CD4-positive, alpha-beta T cell treated with Interleukin-12 subunit alpha and Interleukin-12 subunit beta, for 1 hour (primary cell): ENCODE measurements around the gene TBR1.

Source experiments
- DNase-seq: peaks from one replicate; pipeline ENCODE4 v3.0.0-alpha.2; 2020

The TBR1 gene

DNA sequence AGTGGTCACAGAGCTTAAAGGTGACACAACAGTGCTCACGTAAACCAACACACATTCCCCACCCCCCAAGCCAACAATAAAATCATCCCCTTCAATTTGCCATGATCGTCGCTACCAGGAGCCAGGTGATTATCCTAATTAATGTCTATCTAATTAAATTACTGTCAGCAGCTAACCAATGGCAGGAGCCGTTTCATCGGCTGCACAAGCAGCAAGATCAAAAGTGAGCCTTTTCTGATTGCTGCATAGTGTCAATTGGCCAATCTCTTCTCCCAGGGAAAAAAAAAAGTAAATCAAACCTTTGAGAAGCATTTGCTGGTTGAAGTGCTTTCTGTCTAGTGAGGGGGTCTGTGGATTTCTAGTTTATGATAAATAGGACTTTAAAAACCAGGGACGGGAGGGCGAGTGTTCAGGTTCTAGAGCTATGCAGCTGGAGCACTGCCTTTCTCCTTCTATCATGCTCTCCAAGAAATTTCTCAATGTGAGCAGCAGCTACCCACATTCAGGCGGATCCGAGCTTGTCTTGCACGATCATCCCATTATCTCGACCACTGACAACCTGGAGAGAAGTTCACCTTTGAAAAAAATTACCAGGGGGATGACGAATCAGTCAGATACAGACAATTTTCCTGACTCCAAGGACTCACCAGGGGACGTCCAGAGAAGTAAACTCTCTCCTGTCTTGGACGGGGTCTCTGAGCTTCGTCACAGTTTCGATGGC lies at the start of gene TBR1:
Gene TBR1, plus strand, starts transcription at position 311 of the 721 bp plus-strand sequence. Its CDS starts 114 bp downstream, at position 425.
- DNase-seq, result no peak

DNA sequence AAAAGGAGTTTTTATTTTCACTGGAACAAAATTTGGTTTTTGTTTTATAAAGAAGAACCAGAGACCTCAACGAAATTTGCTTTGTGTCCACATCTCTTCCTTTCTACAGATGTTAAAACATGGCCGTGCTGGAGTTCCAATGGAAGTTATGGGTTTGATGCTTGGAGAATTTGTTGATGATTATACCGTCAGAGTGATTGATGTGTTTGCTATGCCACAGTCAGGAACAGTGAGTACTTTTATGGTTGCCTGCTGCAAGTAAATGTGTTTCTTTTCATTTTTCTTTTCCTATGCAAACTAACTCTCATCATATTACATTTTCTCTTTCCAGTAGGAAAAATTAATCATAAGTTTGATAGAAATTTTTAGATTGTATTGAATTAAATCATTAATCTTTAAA lies 48.4 kb upstream of the TBR1 start:
- DNase-seq, result no peak

DNA sequence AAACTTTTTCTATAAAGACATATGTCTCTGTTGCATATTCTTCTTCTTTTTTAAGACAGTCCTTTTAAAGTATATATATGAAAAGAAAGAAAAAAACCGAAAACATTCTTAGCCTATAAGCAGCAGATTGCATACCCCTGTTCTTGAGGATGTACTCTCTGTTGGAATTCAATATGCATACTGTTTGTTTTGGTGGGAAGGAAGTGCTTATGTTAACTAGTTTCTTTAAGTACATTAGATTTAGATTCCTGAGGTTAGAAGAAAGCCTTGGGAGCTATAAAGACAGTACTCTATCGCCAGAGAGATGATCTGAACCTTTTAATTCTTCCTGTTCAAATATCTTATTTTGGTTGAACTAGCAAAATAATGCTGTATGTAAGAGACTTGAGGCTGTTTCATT lies 46.8 kb upstream of the TBR1 start:
- DNase-seq, result no peak

DNA sequence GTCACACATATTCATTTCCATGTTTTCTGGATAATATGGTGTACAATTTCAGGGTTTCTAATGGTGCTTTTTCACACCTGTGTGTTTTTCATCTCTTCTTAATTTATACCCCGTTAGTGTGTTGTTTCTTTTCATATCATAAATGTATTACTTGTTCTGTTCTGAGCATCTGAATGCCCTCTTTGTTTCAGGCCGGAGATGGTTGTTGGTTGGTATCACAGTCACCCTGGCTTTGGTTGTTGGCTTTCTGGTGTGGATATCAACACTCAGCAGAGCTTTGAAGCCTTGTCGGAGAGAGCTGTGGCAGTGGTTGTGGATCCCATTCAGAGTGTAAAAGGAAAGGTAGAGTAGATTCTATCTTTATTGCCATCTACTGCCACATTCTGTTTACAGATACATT lies 45.1 kb upstream of the TBR1 start:
- DNase-seq, result no peak

DNA sequence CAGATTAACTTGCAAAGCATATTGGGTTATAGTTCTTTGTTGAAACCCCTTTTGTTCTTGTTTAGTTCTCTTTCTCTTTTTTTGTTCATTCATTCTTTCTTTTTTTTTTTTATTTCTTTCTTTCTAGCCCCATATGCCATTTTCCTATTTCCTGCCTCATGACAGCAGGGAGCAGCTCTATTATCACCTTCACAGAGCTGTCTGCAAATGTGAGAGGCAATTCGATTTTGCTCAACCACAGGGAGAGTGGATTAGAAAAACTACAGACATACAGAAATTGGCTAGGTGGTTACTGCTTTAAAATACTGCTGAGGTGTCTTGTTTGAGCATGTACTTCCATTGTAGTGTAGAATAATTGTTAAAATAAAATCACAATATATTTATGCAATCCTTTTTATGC lies 44.2 kb upstream of the TBR1 start:
- DNase-seq, result no peak

DNA sequence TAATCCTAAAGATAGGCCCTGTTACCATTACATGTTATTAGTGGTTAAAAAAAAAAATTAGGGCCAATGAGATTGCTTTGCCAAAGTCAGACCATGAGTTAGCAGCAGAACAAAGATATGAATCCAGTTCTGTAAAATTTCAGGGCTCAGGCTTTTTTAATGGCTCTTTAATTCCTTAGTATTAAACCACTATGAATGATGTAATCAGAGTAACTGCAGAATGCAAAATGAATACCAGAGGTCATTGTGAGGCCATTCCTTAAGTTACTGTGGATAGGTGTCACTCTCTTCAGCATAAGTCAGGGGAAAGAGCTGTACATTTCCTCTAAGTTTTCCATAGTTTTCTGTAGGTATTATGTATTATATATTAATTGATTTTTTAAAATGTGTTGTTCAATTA lies 42.2 kb upstream of the TBR1 start:
- DNase-seq, result no peak

DNA sequence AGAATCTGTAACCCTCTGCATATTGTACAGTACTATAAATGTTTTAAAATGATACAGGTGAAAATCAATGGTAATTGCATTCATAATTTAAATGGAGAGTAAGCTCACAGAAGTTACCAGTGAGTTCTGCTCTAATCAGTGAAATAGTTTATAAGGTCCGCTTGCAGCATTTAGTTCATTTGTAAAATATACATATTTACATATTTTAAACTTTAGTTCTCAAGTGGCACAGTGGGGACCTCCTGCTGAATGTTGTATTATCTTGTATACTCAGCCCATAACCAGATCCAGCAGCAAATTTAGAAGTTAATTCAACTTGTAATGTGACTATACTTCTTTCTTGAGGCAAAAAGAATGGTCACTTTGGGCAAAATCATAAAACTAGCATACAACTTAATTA lies 41.7 kb upstream of the TBR1 start:
- no peak for DNase-seq

DNA sequence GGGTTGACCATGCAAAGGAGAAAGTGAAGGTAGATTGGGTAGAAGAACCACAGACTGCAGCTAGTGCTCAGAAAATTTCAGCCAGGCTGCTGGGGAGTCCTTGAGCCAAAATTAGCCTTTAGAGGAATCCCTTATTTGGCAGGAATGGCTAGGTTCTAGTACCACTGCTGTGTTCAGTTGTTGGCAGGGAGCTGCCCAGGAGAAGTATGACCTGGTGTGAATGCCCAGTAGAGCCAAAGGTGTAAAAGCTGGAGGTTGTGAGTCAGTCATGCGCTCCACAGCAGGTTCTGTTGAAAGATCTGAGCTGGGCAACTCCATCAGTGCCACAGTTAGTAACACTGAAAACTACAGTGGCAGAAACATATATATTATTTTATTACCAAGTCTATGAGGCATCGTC lies 36.4 kb upstream of the TBR1 start:
- DNase-seq, result no peak

DNA sequence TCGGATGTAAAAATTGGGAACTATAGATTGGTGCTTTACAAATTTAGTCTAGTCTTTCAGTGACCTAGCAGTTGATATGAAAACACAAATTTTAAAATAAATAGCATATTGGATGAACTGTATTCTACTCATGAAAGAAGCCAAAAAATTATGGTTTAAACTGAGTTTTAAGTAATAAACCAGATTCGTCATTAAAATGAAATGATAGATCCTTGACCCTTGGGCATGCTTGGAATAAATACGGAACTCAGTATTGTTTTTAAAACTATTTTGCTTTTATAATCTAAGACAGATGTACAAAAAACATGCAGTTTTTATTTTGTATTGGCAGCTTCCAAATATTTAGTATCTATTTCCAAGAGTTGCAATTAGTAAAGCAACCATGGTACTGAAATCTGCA lies 34.6 kb upstream of the TBR1 start:
- DNase-seq, result no peak

DNA sequence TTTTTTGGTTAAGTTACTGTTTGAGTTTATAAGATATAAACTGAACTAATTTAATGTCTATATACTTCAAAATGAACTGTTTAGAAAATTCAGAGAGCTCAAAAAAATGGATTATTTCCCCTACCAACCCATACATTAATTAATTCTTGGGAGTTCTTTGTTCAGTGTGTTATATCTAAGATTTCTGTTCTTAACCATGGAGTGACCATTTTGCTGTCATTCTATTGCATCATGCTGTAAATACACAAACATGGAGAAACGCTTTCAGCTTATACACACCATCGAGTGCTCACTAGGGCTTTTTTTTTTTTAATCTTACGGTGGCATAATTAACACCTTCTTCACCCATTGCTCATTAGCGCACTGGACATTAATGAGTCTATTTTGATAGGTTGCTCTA lies 33.4 kb upstream of the TBR1 start:
- no peak for DNase-seq

DNA sequence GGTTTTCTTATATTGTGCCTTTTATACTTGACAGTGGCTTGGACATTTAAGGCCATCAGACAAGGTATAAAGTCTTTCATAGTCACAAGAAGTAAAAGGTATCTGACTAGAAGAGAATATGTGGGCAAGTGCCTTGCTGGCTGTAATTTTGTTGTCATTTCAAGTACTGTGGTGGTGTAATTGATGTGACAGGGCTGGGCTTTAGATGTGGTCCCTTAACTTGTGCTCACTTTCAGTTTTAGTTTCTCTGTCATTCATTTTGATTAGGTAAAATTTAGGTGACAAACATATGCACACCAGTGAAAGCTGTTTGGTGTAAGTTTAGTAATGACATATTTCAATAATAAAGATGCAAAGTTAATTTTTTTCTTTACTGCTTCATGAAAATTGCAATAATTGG lies 31.2 kb upstream of the TBR1 start:
- DNase-seq, result peak; percentile 37

DNA sequence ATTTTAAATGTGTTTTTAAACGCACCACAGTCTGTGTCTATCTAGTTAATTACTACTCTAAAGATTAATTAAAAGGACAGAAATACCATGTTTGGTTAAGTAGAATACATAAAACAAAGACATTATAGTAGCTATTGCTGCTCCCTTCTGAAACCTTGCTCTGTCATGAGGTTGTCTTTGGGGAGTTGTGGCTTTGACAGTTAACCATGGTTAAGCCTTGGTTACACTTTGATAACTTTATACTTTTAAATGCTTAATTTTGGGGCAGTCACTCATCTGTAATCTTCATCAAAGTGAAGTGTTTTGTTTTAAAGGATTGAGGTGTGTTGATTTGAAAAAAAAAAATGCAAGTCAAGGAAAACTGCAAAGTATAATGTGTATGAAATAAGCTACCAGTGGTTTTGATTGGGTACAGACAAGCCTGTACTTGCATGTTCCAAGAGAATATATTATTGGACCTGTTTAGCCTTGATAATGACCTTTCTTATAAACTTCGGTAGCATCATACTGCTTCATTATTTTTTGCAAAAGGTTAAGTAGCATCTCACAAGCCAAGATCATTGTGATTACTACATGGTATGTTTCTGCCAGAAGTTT lies 29.8 kb upstream of the TBR1 start:
- DNase-seq, result no peak

DNA sequence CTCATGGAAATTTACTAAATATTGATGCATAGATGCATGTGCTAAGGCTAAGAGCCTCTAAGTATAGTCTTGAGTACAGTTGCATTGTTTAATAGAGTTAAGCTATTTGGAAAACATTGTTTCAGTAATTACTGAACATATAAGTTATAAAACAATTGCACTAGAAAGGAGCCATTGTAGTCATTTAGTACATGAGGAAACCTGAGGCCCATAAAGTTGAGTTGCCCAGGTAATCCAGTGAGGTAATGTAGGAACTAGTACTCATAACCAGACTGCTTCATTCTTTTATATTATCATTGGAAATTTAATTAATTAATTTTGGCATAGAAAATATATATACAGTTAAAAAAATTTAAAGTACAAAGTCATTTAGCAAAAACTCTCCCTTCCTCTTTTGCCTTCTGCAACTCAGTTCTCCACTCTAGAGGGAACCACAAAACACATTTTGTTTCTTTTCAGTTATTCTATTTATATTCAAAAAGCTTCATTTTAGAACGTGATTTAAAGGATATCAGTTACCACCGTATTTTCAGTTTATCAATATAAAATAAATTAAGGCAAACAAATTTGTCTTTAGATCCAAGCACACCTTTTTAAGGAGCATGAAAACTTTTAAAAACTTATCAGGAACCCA lies 27.8 kb upstream of the TBR1 start:
- DNase-seq, result no peak

DNA sequence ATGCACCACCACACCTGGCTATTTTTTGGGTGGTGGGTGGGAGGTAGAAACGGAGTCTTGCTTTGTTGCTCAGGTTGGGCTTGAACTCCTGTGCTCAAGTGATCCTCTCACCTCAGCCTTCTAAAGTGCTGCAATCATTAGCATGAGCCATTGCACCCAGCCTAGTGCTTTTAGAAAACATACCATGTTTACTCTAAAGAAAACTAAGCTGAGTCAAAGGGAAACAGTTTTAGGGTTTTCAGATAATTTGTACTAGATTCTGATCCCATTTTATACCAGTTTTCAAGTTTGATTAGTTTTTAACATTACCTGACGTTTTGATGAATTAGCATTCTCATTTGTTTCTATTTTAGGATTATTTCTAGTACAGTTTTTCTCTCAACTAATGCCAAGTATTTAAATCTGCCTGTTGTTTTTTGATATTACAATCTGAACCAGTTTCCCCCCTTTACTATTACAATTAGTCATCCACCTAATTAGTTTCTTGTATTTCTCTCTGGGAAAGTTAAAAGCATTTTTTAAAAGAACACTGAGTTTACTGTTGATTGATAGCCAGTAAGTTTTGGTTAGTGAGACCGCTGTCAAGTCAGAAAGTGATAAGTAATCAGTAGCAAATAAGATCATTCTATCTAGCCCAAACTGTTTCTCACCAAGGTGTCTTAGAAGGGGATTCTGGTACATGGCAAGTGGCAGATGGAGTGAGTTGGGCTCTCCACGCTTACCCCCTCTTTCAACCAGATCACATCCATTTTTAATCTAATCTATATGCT lies 24.2 kb upstream of the TBR1 start:
- DNase-seq, result no peak

DNA sequence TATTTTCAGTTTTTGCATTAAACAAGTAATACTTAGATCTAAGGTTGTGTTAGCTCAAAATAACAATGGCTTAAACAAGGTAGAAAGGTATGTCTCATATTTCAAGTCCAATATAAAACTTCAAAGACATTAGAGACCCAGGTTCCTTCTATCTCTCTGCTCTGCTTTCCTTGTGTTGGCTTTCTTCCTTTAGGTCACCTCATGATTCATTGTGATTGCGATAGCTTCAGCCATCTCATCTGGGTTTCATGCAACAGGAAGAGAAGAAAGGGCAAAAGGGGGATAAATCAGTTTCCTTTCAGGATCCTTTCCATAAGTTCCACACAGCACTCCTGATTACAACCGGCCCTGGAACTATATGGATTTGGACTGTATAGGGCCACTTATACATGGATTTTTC lies 16.0 kb upstream of the TBR1 start:
- DNase-seq, result no peak

DNA sequence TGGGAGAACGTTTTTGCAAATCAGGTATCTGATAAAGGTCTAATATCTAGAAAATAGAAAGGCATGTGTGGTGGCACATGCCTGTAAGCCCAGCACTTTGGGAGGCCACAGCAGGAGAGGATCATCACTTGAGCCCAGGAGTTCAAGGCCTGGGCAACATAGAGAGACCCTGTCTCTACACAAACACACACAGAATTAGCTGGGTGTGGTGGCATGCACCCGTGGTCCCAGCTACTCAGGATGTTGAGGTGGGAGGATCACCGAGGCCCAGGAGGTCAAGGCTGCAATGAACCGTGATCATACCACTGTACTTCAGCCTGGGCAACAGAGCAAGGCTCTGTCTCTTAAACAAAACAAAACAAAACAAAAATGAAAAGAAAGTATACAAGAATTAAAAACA lies 13.8 kb upstream of the TBR1 start:
- no peak for DNase-seq

DNA sequence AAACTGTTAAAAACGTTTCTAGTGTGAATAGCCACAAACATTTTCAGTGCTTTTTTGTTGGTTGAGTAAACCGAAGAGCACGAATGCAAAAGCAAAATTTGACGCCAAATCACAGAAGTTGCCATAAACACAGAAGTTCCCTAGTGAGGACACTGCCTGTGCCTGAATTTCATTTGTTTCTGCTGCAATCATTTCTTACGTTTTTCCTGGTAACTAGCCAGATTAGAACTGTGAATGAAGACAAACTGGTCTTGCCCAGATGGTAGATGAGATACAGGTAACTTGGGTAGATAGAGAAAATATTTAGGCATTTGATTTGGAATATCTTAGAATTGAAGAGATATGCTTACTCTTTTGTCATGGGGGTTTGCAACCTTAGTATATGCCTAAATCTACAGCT lies 9.8 kb upstream of the TBR1 start:
- no peak for DNase-seq

DNA sequence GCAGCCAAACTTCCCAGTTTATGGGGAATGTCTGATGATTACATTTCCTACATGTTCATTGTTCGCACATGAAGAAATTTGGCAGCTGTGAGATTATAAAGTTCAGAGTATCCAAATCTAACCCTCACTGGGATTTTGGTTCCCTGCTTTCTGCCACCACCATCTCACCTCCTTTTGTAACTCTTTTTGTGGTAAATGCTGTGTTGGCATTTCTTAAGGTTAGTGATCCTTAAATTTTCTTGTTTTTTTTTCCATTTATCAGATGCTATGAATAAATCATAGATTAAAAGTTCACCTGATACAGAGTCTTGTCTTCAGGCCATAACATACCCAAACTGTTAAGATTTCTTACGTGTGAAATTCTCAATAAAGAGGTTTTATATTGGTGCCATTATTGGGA lies 8.5 kb upstream of the TBR1 start:
- no peak for DNase-seq

DNA sequence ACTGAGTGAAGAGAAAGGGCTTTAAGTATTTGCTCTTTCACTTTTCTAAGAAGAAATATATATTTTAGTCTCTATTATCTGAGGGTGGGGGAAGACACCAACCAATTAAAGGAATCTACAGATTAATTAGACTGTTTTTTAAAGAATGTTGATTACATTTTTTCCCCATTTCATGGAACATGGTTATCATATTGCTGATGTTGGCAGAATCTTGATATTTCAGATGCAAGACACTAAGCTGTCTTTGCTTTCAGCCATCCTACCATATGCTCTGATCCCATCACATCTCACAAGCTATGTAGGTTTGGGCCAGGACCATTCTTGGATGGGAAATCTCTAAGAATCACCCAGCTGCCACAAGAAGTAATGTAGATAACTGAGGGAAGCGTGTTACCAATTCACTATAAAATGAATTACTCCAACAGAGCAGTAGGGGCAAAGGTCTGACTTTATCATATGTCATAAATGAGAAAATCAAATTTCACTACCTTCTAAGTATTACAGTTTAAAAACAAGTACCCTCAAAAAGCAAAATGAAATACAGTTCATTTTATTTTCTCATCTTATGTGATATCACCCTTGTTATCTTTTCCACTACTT lies 6.7 kb upstream of the TBR1 start:
- DNase-seq, result no peak

DNA sequence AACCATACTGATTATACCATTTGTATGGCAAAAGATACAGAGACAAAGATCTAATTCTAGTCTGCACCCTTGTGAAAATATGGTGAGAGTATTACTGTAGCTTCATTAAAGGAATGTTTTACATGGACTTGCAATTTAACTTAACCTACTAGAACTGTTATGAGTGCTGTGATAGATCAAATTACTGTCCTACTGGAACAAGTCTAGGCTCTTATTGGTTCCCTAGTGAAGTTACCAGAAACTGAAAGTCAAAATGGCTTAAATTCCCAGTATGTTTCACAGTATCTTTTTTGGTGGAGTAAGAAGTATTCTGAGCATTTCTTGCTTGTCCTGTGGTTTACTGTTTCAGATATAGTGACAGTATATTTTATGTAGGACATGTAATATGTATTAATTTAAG lies 3.8 kb upstream of the TBR1 start:
- no peak for DNase-seq

DNA sequence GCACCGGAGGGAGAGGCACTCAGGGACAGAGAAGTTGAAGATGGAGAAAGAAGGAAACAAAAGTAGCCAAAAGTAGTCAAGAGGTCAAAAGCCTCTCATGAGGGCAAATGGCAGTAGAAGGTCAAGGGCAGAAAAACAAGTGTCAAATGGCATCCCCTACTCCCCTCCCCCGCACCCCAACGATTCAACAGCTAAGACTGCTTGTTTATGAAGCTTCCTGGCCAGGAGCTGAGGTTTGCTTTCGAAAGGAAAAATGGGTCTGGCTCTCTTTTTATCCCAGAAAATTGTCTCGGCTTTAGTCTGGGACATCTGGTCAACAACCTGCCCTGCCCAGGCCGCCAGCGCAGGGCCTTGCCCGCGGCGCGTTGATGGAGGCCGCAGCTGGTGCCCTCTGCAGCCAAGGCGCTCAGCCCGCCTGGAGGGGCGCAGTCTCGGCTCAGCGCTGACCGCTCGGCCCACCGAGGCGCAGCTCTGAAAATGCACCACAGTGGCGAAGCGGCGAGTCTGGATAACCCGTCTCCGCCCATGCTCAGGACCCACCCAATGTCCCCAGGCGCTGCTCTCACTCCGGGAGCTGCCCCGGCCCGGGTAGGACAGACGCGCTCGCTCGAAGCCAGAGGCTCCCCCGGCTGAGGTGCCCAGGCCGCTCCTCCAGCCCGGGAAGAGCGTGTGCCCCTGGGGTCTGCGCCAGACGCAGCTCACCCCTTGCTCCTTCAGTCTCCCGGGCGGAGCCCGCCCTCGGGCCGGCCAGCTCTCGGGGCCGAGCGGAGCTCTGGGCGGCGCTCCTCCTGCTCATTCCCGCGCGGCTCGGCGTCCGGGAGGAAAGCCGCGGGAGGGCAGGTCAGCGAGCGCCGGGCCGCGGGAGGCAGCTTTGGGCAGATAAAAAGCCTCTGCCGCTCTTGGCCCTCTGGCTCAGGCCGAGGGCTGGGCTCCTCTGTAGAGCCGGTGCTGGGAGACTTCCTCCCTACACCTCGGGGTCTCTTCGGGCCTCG lies 1.8 kb upstream of the TBR1 start:
- DNase-seq, result no peak
